Ishikawa (cell line): ENCODE measurements around the gene LGI4.

ENCODE experiments used
- CEBPB ChIP-seq: IDR thresholded peaks from 2 replicates; pipeline ENCODE4 v1.6.1; 2012
- CREB1 ChIP-seq: IDR thresholded peaks from 2 replicates; pipeline ENCODE4 v1.6.1; 2012; ENCODE audit warnings: low read depth
- EGR1 ChIP-seq: IDR thresholded peaks from 2 replicates; pipeline ENCODE4 v1.6.1; 2012
- EP300 ChIP-seq: IDR thresholded peaks from 2 replicates; pipeline ENCODE4 v1.6.1; 2012; ENCODE audit warnings: borderline replicate concordance
- FOXM1 ChIP-seq: IDR thresholded peaks from 2 replicates; pipeline ENCODE4 v1.6.1; 2012; ENCODE audit warnings: low read depth, borderline replicate concordance
- NFIC ChIP-seq: IDR thresholded peaks from 2 replicates; pipeline ENCODE4 v1.6.1; 2012
- RAD21 ChIP-seq: IDR thresholded peaks from 2 replicates; pipeline ENCODE4 v1.6.1; 2012; ENCODE audit warnings: low read depth
- TAF1 ChIP-seq: IDR thresholded peaks from 2 replicates; pipeline ENCODE4 v1.6.1; 2012; ENCODE audit warnings: low read depth, mild to moderate bottlenecking
- TCF12 ChIP-seq: IDR thresholded peaks from 2 replicates; pipeline ENCODE4 v1.6.1; 2012; ENCODE audit warnings: low read depth
- TEAD4 ChIP-seq: IDR thresholded peaks from 2 replicates; pipeline ENCODE4 v1.6.1; 2012
- USF1 ChIP-seq: IDR thresholded peaks from 2 replicates; pipeline ENCODE4 v1.6.1; 2012
- YY1 ChIP-seq: IDR thresholded peaks from 2 replicates; pipeline ENCODE4 v1.6.1; 2012; ENCODE audit warnings: low read depth
- ZBTB7A ChIP-seq: IDR thresholded peaks from 2 replicates; pipeline ENCODE4 v1.6.1; 2012; ENCODE audit warnings: low read depth
- TF ChIP-seq, protein P1 (sequence below): IDR thresholded peaks from 2 replicates; pipeline ENCODE4 v1.6.1; 2012
- TF ChIP-seq, protein P2 (sequence below): IDR thresholded peaks from 2 replicates; pipeline ENCODE4 v1.6.1; 2012; ENCODE audit warnings: low read depth, mild to moderate bottlenecking

Gene LGI4

GRCh38 chr19:35120492-35120891, 14.4 kb downstream of the LGI4 start:
- TF ChIP-seq, protein P1, sequence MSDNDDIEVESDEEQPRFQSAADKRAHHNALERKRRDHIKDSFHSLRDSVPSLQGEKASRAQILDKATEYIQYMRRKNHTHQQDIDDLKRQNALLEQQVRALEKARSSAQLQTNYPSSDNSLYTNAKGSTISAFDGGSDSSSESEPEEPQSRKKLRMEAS, result peak; percentile 40; the same call in 1 of the 2 replicates
- TF ChIP-seq USF1, result peak; percentile 25; the same call in 1 of the 2 replicates
- no peak for TF ChIP-seq ZBTB7A

DNA sequence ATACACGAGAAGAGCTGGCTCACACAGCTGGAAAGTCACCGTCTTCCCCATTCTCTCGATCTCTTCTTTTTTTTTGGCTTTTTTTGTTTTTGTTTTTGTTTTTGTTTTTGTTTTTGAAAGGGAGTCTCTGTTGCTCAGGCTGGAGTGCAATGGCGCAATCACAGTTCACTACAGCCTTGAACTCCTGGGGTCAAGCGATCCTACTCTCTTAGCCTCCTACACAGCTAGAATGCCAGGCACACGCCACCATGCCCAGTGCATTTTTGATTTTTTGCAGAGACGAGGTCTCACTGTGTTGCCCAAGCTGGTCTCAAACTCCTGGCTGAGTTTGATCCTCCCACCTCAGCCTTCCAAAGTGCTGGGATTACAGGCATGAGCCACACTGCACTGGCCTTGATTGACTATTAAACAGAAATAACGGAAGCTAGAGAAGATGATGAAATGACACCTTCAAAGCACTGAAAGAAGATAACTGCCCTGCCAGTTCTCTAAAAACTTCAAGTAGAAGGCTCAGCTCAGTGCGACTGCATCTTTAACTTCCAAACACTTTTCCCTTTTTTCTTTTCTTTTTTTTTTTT, 15.2 kb downstream of the LGI4 start:
- TF ChIP-seq, protein P1, result no peak
- TF ChIP-seq RAD21, result no peak
- no peak for TF ChIP-seq TAF1
- no peak for TF ChIP-seq TEAD4
- TF ChIP-seq FOXM1, result no peak
- TF ChIP-seq USF1, result no peak
- TF ChIP-seq EP300, result no peak
- TF ChIP-seq YY1, result no peak
- TF ChIP-seq, protein P2, sequence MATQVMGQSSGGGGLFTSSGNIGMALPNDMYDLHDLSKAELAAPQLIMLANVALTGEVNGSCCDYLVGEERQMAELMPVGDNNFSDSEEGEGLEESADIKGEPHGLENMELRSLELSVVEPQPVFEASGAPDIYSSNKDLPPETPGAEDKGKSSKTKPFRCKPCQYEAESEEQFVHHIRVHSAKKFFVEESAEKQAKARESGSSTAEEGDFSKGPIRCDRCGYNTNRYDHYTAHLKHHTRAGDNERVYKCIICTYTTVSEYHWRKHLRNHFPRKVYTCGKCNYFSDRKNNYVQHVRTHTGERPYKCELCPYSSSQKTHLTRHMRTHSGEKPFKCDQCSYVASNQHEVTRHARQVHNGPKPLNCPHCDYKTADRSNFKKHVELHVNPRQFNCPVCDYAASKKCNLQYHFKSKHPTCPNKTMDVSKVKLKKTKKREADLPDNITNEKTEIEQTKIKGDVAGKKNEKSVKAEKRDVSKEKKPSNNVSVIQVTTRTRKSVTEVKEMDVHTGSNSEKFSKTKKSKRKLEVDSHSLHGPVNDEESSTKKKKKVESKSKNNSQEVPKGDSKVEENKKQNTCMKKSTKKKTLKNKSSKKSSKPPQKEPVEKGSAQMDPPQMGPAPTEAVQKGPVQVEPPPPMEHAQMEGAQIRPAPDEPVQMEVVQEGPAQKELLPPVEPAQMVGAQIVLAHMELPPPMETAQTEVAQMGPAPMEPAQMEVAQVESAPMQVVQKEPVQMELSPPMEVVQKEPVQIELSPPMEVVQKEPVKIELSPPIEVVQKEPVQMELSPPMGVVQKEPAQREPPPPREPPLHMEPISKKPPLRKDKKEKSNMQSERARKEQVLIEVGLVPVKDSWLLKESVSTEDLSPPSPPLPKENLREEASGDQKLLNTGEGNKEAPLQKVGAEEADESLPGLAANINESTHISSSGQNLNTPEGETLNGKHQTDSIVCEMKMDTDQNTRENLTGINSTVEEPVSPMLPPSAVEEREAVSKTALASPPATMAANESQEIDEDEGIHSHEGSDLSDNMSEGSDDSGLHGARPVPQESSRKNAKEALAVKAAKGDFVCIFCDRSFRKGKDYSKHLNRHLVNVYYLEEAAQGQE, result no peak
- TF ChIP-seq EGR1, result no peak
- no peak for TF ChIP-seq ZBTB7A
- TF ChIP-seq NFIC, result no peak

DNA sequence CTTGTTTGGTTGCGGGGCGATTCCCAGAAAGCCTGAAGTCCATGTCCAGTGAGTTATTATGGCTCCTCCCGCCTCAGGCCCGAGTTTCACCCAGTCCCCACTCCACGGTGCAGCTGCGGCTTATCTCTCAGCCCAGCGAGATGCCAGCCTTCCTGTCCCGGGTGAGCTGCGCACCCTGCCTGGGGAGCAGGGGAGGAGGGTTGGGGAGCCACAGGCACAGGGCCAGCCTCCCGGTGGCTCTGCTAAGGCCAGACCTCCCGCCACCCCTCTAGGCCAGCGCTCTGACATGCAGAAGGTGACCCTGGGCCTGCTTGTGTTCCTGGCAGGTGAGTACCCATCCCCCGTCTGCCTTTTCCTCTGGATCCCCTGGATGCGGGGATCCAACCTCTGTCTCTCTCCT, 15.8 kb downstream of the LGI4 start:
- no peak for TF ChIP-seq NFIC
- TF ChIP-seq FOXM1, result no peak
- no peak for TF ChIP-seq TAF1
- TF ChIP-seq, protein P1, result no peak
- TF ChIP-seq USF1, result no peak
- no peak for TF ChIP-seq CREB1
- no peak for TF ChIP-seq EGR1
- no peak for TF ChIP-seq YY1
- no peak for TF ChIP-seq EP300
- TF ChIP-seq CEBPB, result no peak
- TF ChIP-seq, protein P2, result no peak
- no peak for TF ChIP-seq TCF12
- no peak for TF ChIP-seq ZBTB7A
- no peak for TF ChIP-seq TEAD4
- TF ChIP-seq RAD21, result no peak

DNA sequence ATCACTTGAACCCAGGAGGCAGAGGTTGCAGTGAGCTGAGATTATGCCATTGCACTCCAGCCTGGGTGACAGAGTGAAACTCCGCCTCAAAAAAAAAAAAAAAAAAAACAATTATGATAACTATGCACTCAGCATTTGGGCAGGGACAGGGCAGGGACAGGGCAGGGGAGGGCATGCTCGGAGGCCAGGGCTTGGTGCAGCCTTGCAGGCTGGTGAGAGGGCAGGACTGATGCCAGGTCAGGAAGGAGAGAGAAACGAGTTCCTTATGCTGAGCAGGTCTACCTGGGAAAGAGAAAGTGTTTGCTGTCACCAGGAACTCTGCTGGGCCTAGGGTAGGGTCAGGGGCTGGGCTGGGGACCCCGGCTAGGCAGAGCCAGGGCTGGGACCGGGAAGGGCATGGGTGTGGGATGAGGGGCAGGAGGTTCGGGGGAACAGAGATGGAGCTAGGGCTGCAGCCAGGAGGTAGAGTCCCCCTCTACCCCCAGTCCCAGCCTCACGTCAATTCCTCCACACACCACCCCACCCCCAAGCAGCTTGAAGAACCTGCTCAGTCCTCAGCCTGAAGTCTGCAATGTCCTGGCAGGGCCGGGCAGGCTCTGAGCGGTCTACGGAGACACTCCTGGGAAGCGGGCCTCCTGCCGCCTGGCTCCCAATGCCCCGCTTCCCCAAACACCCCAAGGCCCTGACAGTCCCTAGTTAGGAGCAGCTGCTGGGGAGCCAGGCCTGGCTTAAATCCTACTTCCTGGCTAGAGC, 16.4 kb downstream of the LGI4 start:
- TF ChIP-seq ZBTB7A (no peak), TEAD4 (no peak), USF1 (no peak), NFIC (no peak), TAF1 (no peak), EP300 (no peak), YY1 (no peak), CEBPB (no peak), CREB1 (no peak)

DNA sequence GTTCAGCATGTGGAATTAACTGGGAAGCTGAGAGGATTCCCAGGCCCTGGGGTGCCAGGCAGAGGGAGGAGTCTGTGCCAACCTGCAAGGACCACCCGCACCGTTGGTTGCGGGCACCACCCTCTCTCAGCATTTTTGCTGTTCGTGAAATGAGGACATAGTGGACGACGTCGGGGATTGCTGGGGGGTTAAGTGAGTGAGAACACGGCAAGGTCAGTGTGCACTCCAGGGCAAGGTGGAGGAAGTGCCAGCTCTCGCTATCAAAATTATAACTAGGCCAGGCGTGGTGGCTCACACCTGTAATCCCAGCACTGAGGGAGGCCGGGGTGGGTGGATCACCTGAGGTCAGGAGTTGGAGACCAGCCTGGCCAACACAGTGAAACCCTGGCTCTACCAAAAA, 17.1 kb downstream of the LGI4 start:
- TF ChIP-seq TCF12 (no peak), CEBPB (no peak), EGR1 (no peak), CREB1 (no peak), EP300 (no peak), RAD21 (no peak), FOXM1 (no peak), YY1 (no peak), ZBTB7A (no peak), TEAD4 (no peak), TAF1 (no peak), NFIC (no peak), USF1 (no peak)
- TF ChIP-seq, protein P1, result no peak
- TF ChIP-seq, protein P2, result no peak
